AG09319 (cell line): Measurements from ENCODE around the gene PEDS1.

Source experiments
- DNase-seq: peaks from one replicate; pipeline ENCODE4 v3.0.0-alpha.2; 2010; ENCODE audit warnings: low read depth; ENCODE audit errors: extremely low read depth
- CTCF ChIP-seq: IDR thresholded peaks from 2 replicates; pipeline ENCODE4 v1.5.1; 2011; ENCODE audit warnings: low read depth, mild to moderate bottlenecking, inconsistent platforms, low read length, moderate library complexity

PEDS1 gene

GRCh38 chr20:50112512-50113419 lies 40.8 kb downstream of the PEDS1 start, which contains the start of gene UBE2V1:
Gene UBE2V1, minus strand, starts transcription at chr20:50113150. Its CDS starts 22 bp downstream, at chr20:50113128.
- peak; percentile 64 for DNase-seq
- peak; percentile 50 for TF ChIP-seq CTCF

GRCh38 chr20:50111829-50112495 lies 41.6 kb downstream of the PEDS1 start:
- no peak for TF ChIP-seq CTCF
- no peak for DNase-seq

- no peak for DNase-seq
- no peak for TF ChIP-seq CTCF
Observed at GRCh38 chr20:50111120-50111828, 42.2 kb downstream of the PEDS1 start.

GRCh38 chr20:50110141-50111047 lies 43.1 kb downstream of the PEDS1 start:
- no peak for TF ChIP-seq CTCF
- DNase-seq, result no peak

- no peak for DNase-seq
- no peak for TF ChIP-seq CTCF
Observed at GRCh38 chr20:50108556-50109235, 44.8 kb downstream of the PEDS1 start.

GRCh38 chr20:50107796-50108331 lies 45.7 kb downstream of the PEDS1 start:
- DNase-seq, result no peak
- TF ChIP-seq CTCF, result no peak
